Measurements from ENCODE around the gene KCND2. TPM values are rescaled to one million over a fixed set of nuclear protein-coding genes. Genes with fewer than 3 reads are reported as not detected.

KCND2 gene
- total and polyA plus RNA-seq, 2 of the 4 experiments (the other 2 are of a cell fraction): under 0.01 TPM; not detected in 1

DNA sequence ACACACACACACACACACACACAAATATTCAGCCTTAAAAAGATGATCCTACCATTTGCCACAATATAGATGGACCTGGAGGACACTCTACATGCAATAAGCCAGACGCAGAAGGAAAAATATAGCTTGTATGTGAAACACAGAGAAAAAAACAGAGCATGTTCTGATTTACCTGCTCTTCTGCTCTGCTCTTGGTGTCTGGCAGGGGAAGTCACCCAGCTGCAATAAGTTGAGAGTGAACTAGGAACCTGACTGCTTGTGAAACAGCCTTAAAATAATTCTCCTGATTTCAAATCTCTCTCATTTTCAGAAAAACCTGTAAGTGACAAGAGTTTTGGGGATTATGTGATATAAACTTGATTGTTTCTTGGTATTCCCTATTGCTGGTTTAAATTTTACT lies 31.0 kb upstream of the KCND2 start:
- Histone ChIP-seq H2BK120ac (ENCODE audit: low read depth, low read length) (no peak overlapping the region), H4K8ac (ENCODE audit: low read depth in 2 of 2, low read length in 2 of 2) (no peak overlapping the region), H3K27me3 (ENCODE audit: control insufficient read depth, insufficient read depth, low read length) (no peaks in the 10 kb centered on the region), H3K56ac (ENCODE audit: extremely low read depth, insufficient read depth, low read length) (no peak overlapping the region), H3K36me3 (ENCODE audit: control insufficient read depth, insufficient read depth, low read length) (no peaks in the 10 kb centered on the region), H2AFZ (replicated peaks; ENCODE audit: low read length, poor library complexity) (no peak overlapping the region), H3K27ac (ENCODE audit: insufficient read depth, low read length) (no peak overlapping the region), H2BK5ac (ENCODE audit: low read depth, low read length, poor library complexity, severe bottlenecking) (no peak overlapping the region), H4K91ac (ENCODE audit: insufficient read depth, low read depth, low read length) (no peak overlapping the region), H2BK15ac (ENCODE audit: low read depth, low read length) (no peak overlapping the region), H2AK5ac (ENCODE audit: low read depth, low read length) (no peak overlapping the region), H3K79me1 (ENCODE audit: low read depth in 1 of 2, low read length in 2 of 2) (no peaks in the 10 kb centered on the region), H3K9ac (ENCODE audit: low read depth, low read length) (no peak overlapping the region), H3K4me2 (ENCODE audit: low read depth, low read length) (no peak overlapping the region), H3K23ac (ENCODE audit: low read depth, low read length) (no peak overlapping the region), H3K9me3 (ENCODE audit: control insufficient read depth, insufficient read depth, low read length) (no peaks in the 10 kb centered on the region), H2AK9ac (replicated peaks; ENCODE audit: low read depth, low read length, poor library complexity) (no peak overlapping the region), H3K14ac (replicated peaks; ENCODE audit: low read depth, low read length) (no peak overlapping the region), H3K4me1 (ENCODE audit: control insufficient read depth, insufficient read depth, low read length) (no peaks in the 10 kb centered on the region), H4K5ac (ENCODE audit: low read depth, low read length) (no peak overlapping the region), H3K18ac (ENCODE audit: low read depth, low read length) (no peak overlapping the region), H4K20me1 (ENCODE audit: insufficient read depth, low read length) (no peaks in the 10 kb centered on the region), H3K4ac (ENCODE audit: low read depth, low read length) (no peak overlapping the region), H3K9me1 (ENCODE audit: insufficient read depth, low read length) (no peaks in the 10 kb centered on the region), H3K4me3 (ENCODE audit: insufficient read depth, low read depth, low read length) (no peak overlapping the region), H2BK20ac (ENCODE audit: low read depth, low read length) (no peak overlapping the region)
- in situ Hi-C loops (cut with MboI; ENCODE audit: low sequenced_read_pairs) (no loop called here), dilution Hi-C loops (cut with HindIII; ENCODE audit: low sequenced_read_pairs, unreplicated experiment) (no loop called here), intact Hi-C loops (cut with micrococcal nuclease) (no loop called here)
- ATAC-seq (ENCODE audit: low read depth): no peak
- POLR2A ChIA-PET (ENCODE audit: unreplicated experiment): no interaction called here
- TF ChIP-seq RFX5 (IDR thresholded peaks at IDR 0.05; ENCODE audit: low read depth, low read length) (no peak), CEBPB (IDR thresholded peaks at IDR 0.05; ENCODE audit: low read depth, low read length) (no peak), NFE2L2 (IDR thresholded peaks at IDR 0.05; ENCODE audit: low read depth, low read length) (no peak), POLR2A (IDR thresholded peaks at IDR 0.05; ENCODE audit: low read depth, low read length) (no peak), FOS (IDR thresholded peaks at IDR 0.05; ENCODE audit: low read depth, low read length) (no peak), CHD1 (IDR thresholded peaks at IDR 0.05; ENCODE audit: low read depth, low read length) (no peak), RCOR1 (IDR thresholded peaks at IDR 0.05; ENCODE audit: insufficient replicate concordance, low read length) (no peak), BHLHE40 (IDR thresholded peaks at IDR 0.05; ENCODE audit: low read depth, low read length) (no peak), MXI1 (IDR thresholded peaks at IDR 0.05; ENCODE audit: borderline replicate concordance, low read depth, low read length) (no peak), SMC3 (IDR thresholded peaks at IDR 0.05; ENCODE audit: low read depth, low read length) (no peak)
- no peak for DNase-seq
- no TSS peak for BruUV-seq (replicated peaks)
- WGBS, 2 experiments (ENCODE audit: extremely low coverage in 2 of 2, insufficient read length in 1 of 2): 33% methylated on average over 1 of the region's 1 CpG; no CpG with 5 or more reads in 1 of the 2 experiments
- CTCF ChIA-PET: no interaction called here
